ENCODE measurements around the gene DNAJC21. TPM values are rescaled to one million over a fixed set of nuclear protein-coding genes. Genes with fewer than 3 reads are reported as not detected.

Gene DNAJC21
- total and polyA plus RNA-seq, 10 of the 15 experiments (the other 5 are each of a cell fraction or from before 2014, with no cell fraction given) = 9.2 to 53.5 (median 23.7) TPM

- no peak for TF ChIP-seq STAT3 (IDR thresholded peaks at IDR 0.05; ENCODE audit: low read depth, low read length)
- TF ChIP-seq ATF7 (IDR thresholded peaks at IDR 0.05; ENCODE audit: low read depth) = no peak
- no peak for TF ChIP-seq USF2 (IDR thresholded peaks at IDR 0.05; ENCODE audit: borderline replicate concordance, low read depth, low read length)
- no peak for TF ChIP-seq E4F1 (IDR thresholded peaks at IDR 0.05; ENCODE audit: borderline replicate concordance, partially characterized antibody)
- no peak for TF ChIP-seq TARDBP (IDR thresholded peaks at IDR 0.05; ENCODE audit: borderline replicate concordance)
- TF ChIP-seq HSF1 (IDR thresholded peaks at IDR 0.05; ENCODE audit: low read depth, low read length) = no peak
- no peak for TF ChIP-seq ESRRA (IDR thresholded peaks at IDR 0.05; ENCODE audit: low read length)
- TF ChIP-seq BACH1 (IDR thresholded peaks at IDR 0.05; ENCODE audit: borderline replicate concordance) = no peak
Measured at GRCh38 chr5:34899066-34899465, 30.3 kb upstream of the DNAJC21 start (continued).

GRCh38 chr5:34900652-34901051, 28.7 kb upstream of the DNAJC21 start:
- SMC1A ChIA-PET (ENCODE audit: uncharacterized antibody, unreplicated experiment) = no interaction called here
- POLR2A ChIA-PET = no interaction called here
- no peaks in the 10 kb centered on the region for H3K9me3 ChIP-seq (replicated peaks; ENCODE audit: control insufficient read depth, insufficient read depth, low read length)
- CTCF ChIA-PET = interaction anchor here (1.0 to 3.3 kb wide), 3 partner anchors 415 to 426 kb away, joined by 4 to 39 read pairs (median 5); no protein-coding TSS in a partner anchor
- H3K27ac ChIP-seq (ENCODE audit: control insufficient read depth, insufficient read depth) = no peak overlapping the region
- H3K36me3 ChIP-seq (ENCODE audit: control insufficient read depth in 2 of 2, insufficient read depth in 2 of 2, low read length in 1 of 2) = no peaks in the 10 kb centered on the region
- DNase-seq (ENCODE audit: low read depth, low spot score) = no peak
- no TSS peak for BruUV-seq (replicated peaks)
- no peaks in the 10 kb centered on the region for H3K4me1 ChIP-seq (ENCODE audit: control insufficient read depth, insufficient read depth, low read length)
- in situ Hi-C loops (cut with MboI) = loop anchor here (5.0 to 25.0 kb wide), 3 partner anchors 368 to 888 kb away; partner anchors contain the start of gene AMACR
- no peak overlapping the region for H3K4me2 ChIP-seq (ENCODE audit: control insufficient read depth, insufficient read depth)
- no peak for ATAC-seq
- no peaks in the 10 kb centered on the region for H4K20me1 ChIP-seq (ENCODE audit: control insufficient read depth, insufficient read depth)
- FAIRE-seq = no peak
- intact Hi-C loops (cut with micrococcal nuclease; ENCODE audit: unreplicated experiment) = no loop called here
- 98% methylated on average over 6 of the region's 6 CpGs for WGBS (ENCODE audit: insufficient coverage, insufficient replicate concordance, low lambda C conversion rate, missing lambda C conversion rate)
- H3K27me3 ChIP-seq (replicated peaks in 1 of 2; ENCODE audit: control insufficient read depth in 2 of 2, insufficient read depth in 2 of 2, low read length in 1 of 2) = no peaks in the 10 kb centered on the region
- no peak overlapping the region for H3K9ac ChIP-seq (ENCODE audit: control insufficient read depth, insufficient read depth, low read length)
- no peak overlapping the region for H3K4me3 ChIP-seq
- RAD21 ChIA-PET (ENCODE audit: unreplicated experiment) = no interaction called here
- no peaks in the 10 kb centered on the region for H3K79me2 ChIP-seq (ENCODE audit: control insufficient read depth, insufficient read depth, low read length)
- no peak overlapping the region for H2AFZ ChIP-seq (ENCODE audit: control insufficient read depth, low read depth, low read length)
- TF ChIP-seq ZNF217 (IDR thresholded peaks at IDR 0.05) (no peak), ELK1 (IDR thresholded peaks at IDR 0.05; ENCODE audit: low read depth, low read length) (no peak), EZH2 (IDR thresholded peaks at IDR 0.05; ENCODE audit: borderline replicate concordance, control insufficient read depth, low read depth, low read length) (no peak), E2F8 (IDR thresholded peaks at IDR 0.05; ENCODE audit: low read depth, partially characterized antibody) (no peak), NR2C2 (IDR thresholded peaks at IDR 0.05; ENCODE audit: borderline replicate concordance, control insufficient read depth, insufficient read length, low read depth) (no peak), ZNF384 (IDR thresholded peaks at IDR 0.05; ENCODE audit: borderline replicate concordance, low read depth, low read length) (no peak)
